ENCODE data around the gene VSX1.

GRCh38 chr20:25076731-25077609 lies 5.0 kb downstream of the VSX1 start:
- TF ChIP-seq CTCF (conservative IDR thresholded peaks at IDR 0.05; ENCODE audit: low read depth, low read length): peak; percentile 30; the same call in 1 of the 2 replicates
- no peak for TF ChIP-seq EZH2 (IDR thresholded peaks at IDR 0.05; ENCODE audit: borderline replicate concordance, low read depth, low read length, poor library complexity, severe bottlenecking)

Measured in A673 (cell line).